Keratinocyte (primary cell): ENCODE results near the gene IL1RAPL2. TPM values are rescaled to one million over a fixed set of nuclear protein-coding genes. Genes with fewer than 3 reads are reported as not detected.

ENCODE experiments used
- DNase-seq: peaks from one replicate; pipeline ENCODE4 v3.0.0-alpha.2; 2011; ENCODE audit warnings: low read depth, missing footprints, low spot score
- FAIRE-seq: peaks from 2 replicates; lab custom pipeline; 2011; peaks lifted over from hg19 to GRCh38; lab: Jason Lieb, UNC
- H2AFZ ChIP-seq: 2 replicates; pipeline ENCODE4 v1.6.0; 2012; ENCODE audit warnings: low read length, control low read depth, inconsistent platforms; ENCODE audit not compliant: control insufficient read depth
- H3K27ac ChIP-seq: 2 replicates; pipeline ENCODE4 v1.5.1; 2011; ENCODE audit warnings: low read length; ENCODE audit not compliant: control insufficient read depth, insufficient read depth
- H3K27me3 ChIP-seq: 3 replicates; pipeline ENCODE4 v1.6.0; 2011; ENCODE audit warnings: low read length; ENCODE audit not compliant: control insufficient read depth, insufficient read depth; ENCODE audit errors: extremely low read depth
- H3K36me3 ChIP-seq, 2 experiments: 2 replicates in 1 of 2; 3 replicates in 1 of 2; pipeline ENCODE4 v1.5.1; 2011; ENCODE audit warnings: low read length in 2 of 2, mild to moderate bottlenecking in 1 of 2; ENCODE audit not compliant: control insufficient read depth in 2 of 2, insufficient read depth in 2 of 2; ENCODE audit errors: extremely low read depth in 1 of 2
- H3K4me1 ChIP-seq: 3 replicates; pipeline ENCODE4 v1.5.1; 2011; ENCODE audit warnings: low read length; ENCODE audit not compliant: control insufficient read depth, insufficient read depth; ENCODE audit errors: extremely low read depth
- H3K4me2 ChIP-seq: 3 replicates; pipeline ENCODE4 v1.6.0; 2011; ENCODE audit warnings: low read depth, low read length; ENCODE audit not compliant: control insufficient read depth, insufficient read depth; ENCODE audit errors: extremely low read depth
- H3K4me3 ChIP-seq, 3 experiments: fragments of 200-600 bp in 1 of 3; sonication (generic) in 1 of 3; 2 replicates in 2 of 3; 3 replicates in 1 of 3; pipeline ENCODE4 v1.5.1; 2011 to 2016; ENCODE audit warnings: low read length in 3 of 3, mild to moderate bottlenecking in 3 of 3, control low read depth in 2 of 3, inconsistent platforms in 1 of 3, low read depth in 1 of 3, mixed read lengths in 1 of 3, mixed run types in 1 of 3, moderate library complexity in 1 of 3; ENCODE audit not compliant: control insufficient read depth in 2 of 3, insufficient read depth in 2 of 3; ENCODE audit errors: extremely low read depth in 1 of 3
- H3K79me2 ChIP-seq: 2 replicates; pipeline ENCODE4 v1.6.0; 2012; ENCODE audit warnings: low read length; ENCODE audit not compliant: control insufficient read depth, insufficient read depth
- H3K9ac ChIP-seq: 3 replicates; pipeline ENCODE4 v1.6.0; 2011; ENCODE audit warnings: low read length; ENCODE audit not compliant: control insufficient read depth, insufficient read depth; ENCODE audit errors: extremely low read depth
- H3K9me1 ChIP-seq: 3 replicates; pipeline ENCODE4 v1.6.0; 2011; ENCODE audit warnings: low read length; ENCODE audit not compliant: control insufficient read depth, insufficient read depth; ENCODE audit errors: extremely low read depth
- H3K9me3 ChIP-seq: 2 replicates; pipeline ENCODE4 v1.5.1; 2012; ENCODE audit warnings: low read depth, low read length; ENCODE audit not compliant: control insufficient read depth
- H4K20me1 ChIP-seq: 3 replicates; pipeline ENCODE4 v1.6.0; 2011; ENCODE audit warnings: low read length; ENCODE audit not compliant: control insufficient read depth, insufficient read depth; ENCODE audit errors: extremely low read depth
- EZH2 ChIP-seq: IDR thresholded peaks from one replicate; pipeline ENCODE4 v1.6.1; 2012; ENCODE audit warnings: inconsistent platforms, mild to moderate bottlenecking, low read length, moderate library complexity
- dilution Hi-C: fragments of 300-500 bp; cut with MboI; formaldehyde crosslinking; loops from one replicate; pipeline ENCODE4 v1.7.0; 2020; ENCODE audit warnings: low sequenced_read_pairs; ENCODE audit not compliant: extremely low pct_ligation_motif_present
- polyA plus RNA-seq, 5 experiments: library from polyadenylated mRNA; depleted of rRNA in 3 of 5; stranded (reverse) in 3 of 5; stranded (forward) in 1 of 5; unstranded in 1 of 5; fragments of >200 nt; gene quantifications; 1 replicate in 1 of 5; 2 replicates in 3 of 5; 3 replicates in 1 of 5; pipeline versions ENCODE4 v1.2.1 to v1.2.3, GENCODE V29; 2011 to 2012; ENCODE audit warnings: missing spikeins in 2 of 5, low read depth in 1 of 5, low replicate concordance in 1 of 5
- TF ChIP-seq, protein P1 (sequence below), 3 experiments: IDR thresholded peaks in 1 of 3; conservative IDR thresholded peaks in 1 of 3; optimal IDR thresholded peaks in 1 of 3; 2 replicates in 2 of 3; 3 replicates in 1 of 3; pipeline versions ENCODE3 to v1.5.1; 2011; ENCODE audit warnings: low read length in 3 of 3, mild to moderate bottlenecking in 3 of 3, moderate library complexity in 2 of 3, control low read depth in 1 of 3, inconsistent platforms in 1 of 3; ENCODE audit not compliant: insufficient read depth in 2 of 3; ENCODE audit errors: extremely low read depth in 1 of 3

Gene IL1RAPL2
- polyA plus RNA-seq, 1 donor (not counting 4 experiments of a cell fraction or from before 2014, with no cell fraction given) = 0.24 TPM

GRCh38 chrX:105480646-105481310 is 914.8 kb downstream of the IL1RAPL2 start:
- Histone ChIP-seq H3K27ac (peak overlapping the region; percentile 2), H3K9ac (no peak overlapping the region), H3K36me3 (no peaks in the 10 kb centered on the region), H2AFZ (peak overlapping the region; percentile 37), H3K27me3 (no peaks in the 10 kb centered on the region), H4K20me1 (no peaks in the 10 kb centered on the region), H3K9me1 (no peaks in the 10 kb centered on the region), H3K79me2 (no peaks in the 10 kb centered on the region), H3K4me3 (no peak overlapping the region), H3K4me2 (no peak overlapping the region), H3K9me3 (no peaks in the 10 kb centered on the region), H3K4me1 (peaks cover 41% of the 10 kb centered on the region)
- DNase-seq (no peak), FAIRE-seq (peak; percentile 58)
- TF ChIP-seq, protein P1, sequence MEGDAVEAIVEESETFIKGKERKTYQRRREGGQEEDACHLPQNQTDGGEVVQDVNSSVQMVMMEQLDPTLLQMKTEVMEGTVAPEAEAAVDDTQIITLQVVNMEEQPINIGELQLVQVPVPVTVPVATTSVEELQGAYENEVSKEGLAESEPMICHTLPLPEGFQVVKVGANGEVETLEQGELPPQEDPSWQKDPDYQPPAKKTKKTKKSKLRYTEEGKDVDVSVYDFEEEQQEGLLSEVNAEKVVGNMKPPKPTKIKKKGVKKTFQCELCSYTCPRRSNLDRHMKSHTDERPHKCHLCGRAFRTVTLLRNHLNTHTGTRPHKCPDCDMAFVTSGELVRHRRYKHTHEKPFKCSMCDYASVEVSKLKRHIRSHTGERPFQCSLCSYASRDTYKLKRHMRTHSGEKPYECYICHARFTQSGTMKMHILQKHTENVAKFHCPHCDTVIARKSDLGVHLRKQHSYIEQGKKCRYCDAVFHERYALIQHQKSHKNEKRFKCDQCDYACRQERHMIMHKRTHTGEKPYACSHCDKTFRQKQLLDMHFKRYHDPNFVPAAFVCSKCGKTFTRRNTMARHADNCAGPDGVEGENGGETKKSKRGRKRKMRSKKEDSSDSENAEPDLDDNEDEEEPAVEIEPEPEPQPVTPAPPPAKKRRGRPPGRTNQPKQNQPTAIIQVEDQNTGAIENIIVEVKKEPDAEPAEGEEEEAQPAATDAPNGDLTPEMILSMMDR (optimal IDR thresholded peaks at IDR 0.05 in 1 of 3, IDR thresholded peaks at IDR 0.05 in 1 of 3, conservative IDR thresholded peaks at IDR 0.05 in 1 of 3; ENCODE audit: extremely low read depth in 1 of 3, insufficient read depth in 2 of 3, low read length in 3 of 3) = no peak
- no peak for TF ChIP-seq EZH2
- dilution Hi-C loops = no loop called here

GRCh38 chrX:105483011-105483410 is 917.0 kb downstream of the IL1RAPL2 start:
- FAIRE-seq = peak; percentile 60
- no peak for TF ChIP-seq EZH2
- no peaks in the 10 kb centered on the region for H3K27me3 ChIP-seq
- H3K9ac ChIP-seq = peak overlapping the region; percentile 34
- peak overlapping the region; percentile 52 for H3K4me2 ChIP-seq
- no peaks in the 10 kb centered on the region for H3K9me1 ChIP-seq
- H2AFZ ChIP-seq = no peak overlapping the region
- no peaks in the 10 kb centered on the region for H3K9me3 ChIP-seq
- peak overlapping the region; percentile 73 for H3K27ac ChIP-seq
- H3K36me3 ChIP-seq = no peaks in the 10 kb centered on the region
- H3K4me1 ChIP-seq = peaks cover 26% of the 10 kb centered on the region
- peak overlapping the region in 1 of 3 experiments; percentile 18 for H3K4me3 ChIP-seq
- dilution Hi-C loops = no loop called here
- no peaks in the 10 kb centered on the region for H4K20me1 ChIP-seq
- no peaks in the 10 kb centered on the region for H3K79me2 ChIP-seq
- DNase-seq = peak; percentile 53

DNA sequence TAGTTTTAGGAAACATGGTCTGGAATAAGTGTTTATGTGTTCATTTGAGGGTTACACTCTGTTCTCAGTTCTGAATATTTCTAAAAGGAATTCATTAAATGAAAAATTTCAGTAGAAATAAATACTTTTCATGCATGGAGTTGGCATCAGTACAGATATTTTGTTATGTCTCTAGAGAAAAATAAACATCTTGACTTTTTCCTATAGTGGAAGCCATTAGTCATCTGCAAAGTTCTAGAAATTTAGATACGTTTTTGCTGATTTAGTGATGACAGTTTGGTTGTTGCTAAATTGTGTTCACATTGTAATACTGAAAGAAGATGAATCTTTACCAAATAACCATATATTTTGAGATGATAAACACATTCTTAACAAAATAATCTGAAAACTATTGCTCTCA is 922.7 kb downstream of the IL1RAPL2 start:
- H3K9ac ChIP-seq = no peak overlapping the region
- no peaks in the 10 kb centered on the region for H3K9me3 ChIP-seq
- no peaks in the 10 kb centered on the region for H3K79me2 ChIP-seq
- no peak for DNase-seq
- no peaks in the 10 kb centered on the region for H3K36me3 ChIP-seq
- no peak for FAIRE-seq
- dilution Hi-C loops = no loop called here
- H3K27me3 ChIP-seq = no peaks in the 10 kb centered on the region
- TF ChIP-seq, protein P1 (optimal IDR thresholded peaks at IDR 0.05 in 1 of 3, IDR thresholded peaks at IDR 0.05 in 1 of 3, conservative IDR thresholded peaks at IDR 0.05 in 1 of 3; ENCODE audit: extremely low read depth in 1 of 3, insufficient read depth in 2 of 3, low read length in 3 of 3) = no peak
- no peak for TF ChIP-seq EZH2
- H3K4me2 ChIP-seq = no peak overlapping the region
- H3K27ac ChIP-seq = no peak overlapping the region
- no peak overlapping the region for H3K4me3 ChIP-seq
- H3K9me1 ChIP-seq = no peaks in the 10 kb centered on the region
- H4K20me1 ChIP-seq = no peaks in the 10 kb centered on the region
- no peaks in the 10 kb centered on the region for H3K4me1 ChIP-seq
- H2AFZ ChIP-seq = no peak overlapping the region
